IMR-90 (cell line): Measurements from ENCODE around the gene CPEB2. TPM values are rescaled to one million over a fixed set of nuclear protein-coding genes. Genes with fewer than 3 reads are reported as not detected.
A peak's percentile ranks its signal among the peaks of the same experiment; 100 is the strongest.

Experiments
- ATAC-seq: fragments of 200-7000 bp; cut with Tn5 transposase; 2 replicates; pipeline ENCODE4 v1.9.1; 2020; ENCODE audit warnings: low read depth, mild to moderate bottlenecking, moderate library complexity
- BruUV-seq: library from RNA; stranded (reverse); fragments of 400-500 nt; replicated peaks from 2 replicates; lab custom pipeline; 2021; lab: Mats Ljungman, UMichigan
- CTCF ChIA-PET: fragments of 300-600 bp; formaldehyde crosslinking; extraction: SDS; loops from one replicate; lab custom pipeline; 2021; ENCODE audit warnings: antibody characterized with exemption; lab: Yijun Ruan, JAX
- POLR2A ChIA-PET: fragments of 300-600 bp; sonication (Branson Sonifier 250); formaldehyde crosslinking; loops from one replicate; lab custom pipeline; 2022; ENCODE audit warnings: antibody characterized with exemption; ENCODE audit not compliant: unreplicated experiment; lab: Charles Lee
- DNase-seq: peaks from one replicate; pipeline ENCODE4 v3.0.0; 2013
- H2AFZ ChIP-seq: replicated peaks from 2 replicates; pipeline ENCODE3; 2013; ENCODE audit warnings: low read length, mild to moderate bottlenecking; ENCODE audit not compliant: poor library complexity
- H2AK5ac ChIP-seq: 2 replicates; pipeline ENCODE4 v1.6.1; 2013; ENCODE audit warnings: low read depth, low read length, inconsistent platforms
- H2AK9ac ChIP-seq: replicated peaks from 2 replicates; pipeline ENCODE3; 2013; ENCODE audit warnings: mild to moderate bottlenecking, low read depth, low read length, moderate library complexity; ENCODE audit not compliant: poor library complexity
- H2BK120ac ChIP-seq: 2 replicates; pipeline ENCODE4 v1.6.1; 2013; ENCODE audit warnings: low read depth, low read length, inconsistent platforms
- H2BK15ac ChIP-seq: 3 replicates; pipeline ENCODE4 v1.6.1; 2013; ENCODE audit warnings: low read depth, low read length, inconsistent platforms
- H2BK20ac ChIP-seq: 2 replicates; pipeline ENCODE4 v1.6.1; 2013; ENCODE audit warnings: low read depth, mild to moderate bottlenecking, inconsistent platforms, low read length, moderate library complexity
- H2BK5ac ChIP-seq: 2 replicates; pipeline ENCODE4 v1.6.1; 2013; ENCODE audit warnings: mild to moderate bottlenecking, low read depth, low read length, inconsistent platforms; ENCODE audit not compliant: poor library complexity, severe bottlenecking
- H3K14ac ChIP-seq: replicated peaks from 2 replicates; pipeline ENCODE4 v1.6.1; 2013; ENCODE audit warnings: low read depth, low read length, inconsistent platforms
- H3K18ac ChIP-seq: 2 replicates; pipeline ENCODE4 v1.6.1; 2013; ENCODE audit warnings: low read depth, low read length, control low read depth
- H3K23ac ChIP-seq: 2 replicates; pipeline ENCODE4 v1.6.1; 2013; ENCODE audit warnings: low read depth, low read length, inconsistent platforms
- H3K27ac ChIP-seq: 2 replicates; pipeline ENCODE4 v1.5.1; 2013; ENCODE audit warnings: mild to moderate bottlenecking, control low read depth, low read length; ENCODE audit not compliant: insufficient read depth
- H3K27me3 ChIP-seq: 2 replicates; pipeline ENCODE4 v1.6.1; 2013; ENCODE audit warnings: low read length; ENCODE audit not compliant: control insufficient read depth, insufficient read depth
- H3K36me3 ChIP-seq: 2 replicates; pipeline ENCODE4 v1.6.1; 2013; ENCODE audit warnings: low read length, mixed read lengths; ENCODE audit not compliant: control insufficient read depth, insufficient read depth
- H3K4ac ChIP-seq: 2 replicates; pipeline ENCODE4 v1.6.1; 2013; ENCODE audit warnings: low read depth, low read length, inconsistent platforms
- H3K4me1 ChIP-seq: 2 replicates; pipeline ENCODE4 v1.6.1; 2013; ENCODE audit warnings: low read length, mixed read lengths; ENCODE audit not compliant: control insufficient read depth, insufficient read depth
- H3K4me2 ChIP-seq: 2 replicates; pipeline ENCODE4 v1.6.1; 2013; ENCODE audit warnings: low read depth, mild to moderate bottlenecking, control low read depth, low read length, moderate library complexity
- H3K4me3 ChIP-seq: 2 replicates; pipeline ENCODE4 v1.5.1; 2013; ENCODE audit warnings: low read depth, mild to moderate bottlenecking, control low read depth, low read length, moderate library complexity; ENCODE audit not compliant: insufficient read depth
- H3K56ac ChIP-seq: 2 replicates; pipeline ENCODE4 v1.6.1; 2013; ENCODE audit warnings: low read length, inconsistent platforms; ENCODE audit not compliant: insufficient read depth; ENCODE audit errors: extremely low read depth
- H3K79me1 ChIP-seq, 2 experiments: 2 replicates each; pipeline ENCODE4 v1.6.1; 2013; ENCODE audit warnings: low read length in 2 of 2, inconsistent platforms in 1 of 2, low read depth in 1 of 2
- H3K9ac ChIP-seq: 2 replicates; pipeline ENCODE4 v1.6.1; 2013; ENCODE audit warnings: low read depth, low read length, control low read depth
- H3K9me1 ChIP-seq: 2 replicates; pipeline ENCODE4 v1.6.1; 2013; ENCODE audit warnings: low read length, inconsistent platforms; ENCODE audit not compliant: insufficient read depth
- H3K9me3 ChIP-seq: 2 replicates; pipeline ENCODE4 v1.6.1; 2013; ENCODE audit warnings: low read length; ENCODE audit not compliant: control insufficient read depth, insufficient read depth
- H4K20me1 ChIP-seq: 2 replicates; pipeline ENCODE4 v1.6.1; 2013; ENCODE audit warnings: low read length, inconsistent platforms; ENCODE audit not compliant: insufficient read depth
- H4K5ac ChIP-seq: 2 replicates; pipeline ENCODE4 v1.6.1; 2013; ENCODE audit warnings: mild to moderate bottlenecking, low read depth, low read length, control low read depth
- H4K8ac ChIP-seq, 2 experiments: 2 replicates each; pipeline ENCODE4 v1.6.1; 2013; ENCODE audit warnings: low read depth in 2 of 2, low read length in 2 of 2, control low read depth in 1 of 2, inconsistent platforms in 1 of 2
- H4K91ac ChIP-seq: 2 replicates; pipeline ENCODE4 v1.6.1; 2013; ENCODE audit warnings: low read depth, low read length, inconsistent platforms; ENCODE audit not compliant: insufficient read depth
- BHLHE40 ChIP-seq: fragments of 150-350 bp; IDR thresholded peaks from 2 replicates; pipeline ENCODE4 v1.6.1; 2016; ENCODE audit warnings: mild to moderate bottlenecking, low read depth, low read length
- FOS ChIP-seq: fragments of 150-350 bp; IDR thresholded peaks from 2 replicates; pipeline ENCODE4 v1.6.1; 2016; ENCODE audit warnings: low read depth, low read length
- MAZ ChIP-seq: IDR thresholded peaks from 2 replicates; pipeline ENCODE4 v1.6.1; 2012; ENCODE audit warnings: low read depth, mild to moderate bottlenecking, low read length, improper control_type of control experiment, moderate library complexity, borderline replicate concordance
- RFX5 ChIP-seq: IDR thresholded peaks from 2 replicates; pipeline ENCODE4 v1.8.0; 2012; ENCODE audit warnings: low read depth, mild to moderate bottlenecking, low read length, moderate library complexity
- WGBS, 2 experiments: methylation state at CpG; one replicate each; pipeline versions ENCODE4 v1.1.5 to v1.1.7; 2013; ENCODE audit warnings: missing lambda C conversion rate in 2 of 2; ENCODE audit not compliant: insufficient read length in 1 of 2; ENCODE audit errors: extremely low coverage in 2 of 2; 5-methylcytosine and 5-hydroxymethylcytosine counted together
- dilution Hi-C: fragments of 300-500 bp; cut with HindIII; formaldehyde crosslinking; loops from one replicate; pipeline ENCODE4 v1.14.3; 2018; ENCODE audit warnings: low sequenced_read_pairs; ENCODE audit not compliant: unreplicated experiment
- in situ Hi-C: fragments of 300-500 bp; cut with MboI; formaldehyde crosslinking; loops from 3 replicates; pipeline ENCODE4 v1.14.3; 2019; ENCODE audit warnings: low sequenced_read_pairs, inconsistent platforms, mixed read lengths
- intact Hi-C: fragments of 100-400 bp; cut with micrococcal nuclease; formaldehyde crosslinking; loops from 2 replicates; pipeline ENCODE4 v1.10.0; 2022
- polyA plus RNA-seq, 3 experiments: library from polyadenylated mRNA; depleted of rRNA; stranded (reverse); fragments of >200 nt; gene quantifications; 2 replicates each; pipeline ENCODE4 v1.2.3, GENCODE V29; 2012; ENCODE audit warnings: low replicate concordance in 1 of 3
- total RNA-seq: library from RNA; depleted of rRNA; stranded (reverse); fragments of >200 nt; gene quantifications from 2 replicates; pipeline ENCODE4 v1.2.3, GENCODE V29; 2012
- TF ChIP-seq, protein P1 (sequence below): fragments of 150-350 bp; IDR thresholded peaks from 2 replicates; pipeline ENCODE4 v1.6.1; 2016; ENCODE audit warnings: low read depth, mild to moderate bottlenecking, low read length, moderate library complexity, borderline replicate concordance

Gene CPEB2
- total and polyA plus RNA-seq, 2 of the 4 experiments (the other 2 are of a cell fraction): 10.6 to 12.0 TPM

- ChIA-PET CTCF (no interaction called here), POLR2A (no interaction called here)
- in situ Hi-C loops: no loop called here
- Histone ChIP-seq H3K18ac (no peak overlapping the region), H3K14ac (no peak overlapping the region), H3K23ac (no peak overlapping the region), H2BK120ac (no peak overlapping the region), H4K8ac (no peak overlapping the region), H3K36me3 (no peaks in the 10 kb centered on the region), H2AFZ (no peak overlapping the region), H2BK5ac (no peak overlapping the region), H3K56ac (no peak overlapping the region), H3K4me1 (no peaks in the 10 kb centered on the region), H3K4me3 (no peak overlapping the region), H4K91ac (no peak overlapping the region), H3K9ac (no peak overlapping the region), H3K27ac (no peak overlapping the region), H3K4ac (no peak overlapping the region), H2AK5ac (no peak overlapping the region), H2AK9ac (no peak overlapping the region), H3K79me1 (no peaks in the 10 kb centered on the region), H3K9me3 (no peaks in the 10 kb centered on the region), H2BK15ac (no peak overlapping the region), H3K27me3 (no peaks in the 10 kb centered on the region), H2BK20ac (no peak overlapping the region), H4K5ac (no peak overlapping the region), H4K20me1 (no peaks in the 10 kb centered on the region), H3K9me1 (no peaks in the 10 kb centered on the region), H3K4me2 (no peak overlapping the region)
- BruUV-seq: no TSS peak
- 65% methylated on average over 3 of the region's 3 CpGs; no CpG with 5 or more reads in 1 of the 2 experiments for WGBS, 2 experiments
- ATAC-seq (no peak), DNase-seq (peak; percentile 31)
- dilution Hi-C loops: no loop called here
- intact Hi-C loops: no loop called here
- TF ChIP-seq MAZ (no peak), BHLHE40 (no peak), RFX5 (no peak), FOS (0 out of 2 replicates have a peak, but pooled peaks have one; percentile 33)
- TF ChIP-seq, protein P1, sequence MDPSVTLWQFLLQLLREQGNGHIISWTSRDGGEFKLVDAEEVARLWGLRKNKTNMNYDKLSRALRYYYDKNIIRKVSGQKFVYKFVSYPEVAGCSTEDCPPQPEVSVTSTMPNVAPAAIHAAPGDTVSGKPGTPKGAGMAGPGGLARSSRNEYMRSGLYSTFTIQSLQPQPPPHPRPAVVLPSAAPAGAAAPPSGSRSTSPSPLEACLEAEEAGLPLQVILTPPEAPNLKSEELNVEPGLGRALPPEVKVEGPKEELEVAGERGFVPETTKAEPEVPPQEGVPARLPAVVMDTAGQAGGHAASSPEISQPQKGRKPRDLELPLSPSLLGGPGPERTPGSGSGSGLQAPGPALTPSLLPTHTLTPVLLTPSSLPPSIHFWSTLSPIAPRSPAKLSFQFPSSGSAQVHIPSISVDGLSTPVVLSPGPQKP: no peak
These were observed 8.0 kb upstream of the CPEB2 start for GRCh38 chr4:14994242-14994641.
